GM19239 (cell line): ENCODE data around the gene ATP5F1A.
"Not testable (repeated sequence)": the region's sequence is repeated elsewhere in the genome, so short reads cannot be mapped to it uniquely, and the experiment has no call there.

Experiments
- DNase-seq: peaks from one replicate; pipeline ENCODE4 v3.0.0; 2011; ENCODE audit warnings: low spot score; ENCODE audit not compliant: insufficient read length
- FAIRE-seq: peaks from 2 replicates; lab custom pipeline; 2011; peaks lifted over from hg19 to GRCh38; lab: Jason Lieb, UNC

The ATP5F1A gene

DNA sequence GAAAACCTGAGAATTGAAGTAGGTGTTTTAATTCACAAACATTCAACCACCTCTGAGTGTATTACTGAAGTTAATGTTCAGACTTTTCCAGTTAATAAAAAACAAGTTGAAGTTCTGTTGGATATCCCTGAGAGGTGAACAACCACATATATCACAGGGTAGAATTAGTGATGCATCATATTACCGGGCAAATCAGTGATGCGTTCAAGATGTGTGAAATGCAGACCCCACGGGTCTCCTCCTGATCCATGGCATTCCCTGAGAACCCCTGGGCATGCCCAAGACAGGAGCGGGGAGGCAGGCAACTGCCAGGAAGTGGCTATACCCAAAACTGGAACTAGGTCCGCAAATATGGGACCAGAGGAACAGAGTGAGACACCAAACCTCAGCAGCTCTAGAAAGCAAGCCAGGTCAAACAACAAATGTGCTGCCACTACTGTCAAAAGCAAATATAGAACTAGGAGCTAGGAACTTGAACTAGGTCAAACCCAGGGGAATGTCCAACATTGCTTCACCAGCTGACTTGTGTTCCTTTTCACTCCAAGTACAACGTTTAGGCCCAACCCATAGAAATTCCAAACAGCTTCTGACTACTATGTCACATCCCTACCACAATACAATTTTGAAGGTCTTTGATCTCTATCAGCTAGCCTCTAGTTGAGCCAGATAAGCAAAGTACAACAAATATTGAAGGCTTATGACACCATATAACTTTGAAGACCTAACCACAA, 46.2 kb downstream of the ATP5F1A start:
- peak; percentile 48 for FAIRE-seq

DNA sequence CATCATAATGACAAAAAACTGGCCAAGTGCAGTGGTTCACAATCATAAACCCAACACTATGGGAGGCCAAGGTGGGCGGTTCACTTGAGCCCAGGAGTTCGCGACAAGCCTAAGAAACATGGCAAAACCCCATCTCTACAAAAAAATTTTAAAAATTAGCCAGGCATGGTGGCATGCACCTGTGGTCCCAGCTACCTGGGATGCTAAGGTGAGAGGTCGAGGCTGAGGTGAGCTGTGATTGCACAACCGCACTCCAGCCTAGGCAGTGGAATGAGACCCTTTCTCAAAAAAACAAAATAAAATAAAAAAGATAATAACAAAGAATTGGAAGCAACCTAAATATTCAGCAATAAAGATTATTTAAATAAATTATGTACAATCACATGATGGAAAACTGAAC, 47.8 kb downstream of the ATP5F1A start:
- FAIRE-seq, result no peak
- DNase-seq, result no peak

More for the DNA sequence above, 46.2 kb downstream of the ATP5F1A start:
- no peak for DNase-seq

GRCh38 chr18:46048641-46049040, 49.5 kb downstream of the ATP5F1A start:
- FAIRE-seq (no peak), DNase-seq (no peak)

- FAIRE-seq, DNase-seq: not testable (repeated sequence)
Measured at GRCh38 chr18:46047369-46047768, 50.7 kb downstream of the ATP5F1A start.

GRCh38 chr18:46046688-46047087, 51.4 kb downstream of the ATP5F1A start:
- DNase-seq (no peak), FAIRE-seq (no peak)

DNA sequence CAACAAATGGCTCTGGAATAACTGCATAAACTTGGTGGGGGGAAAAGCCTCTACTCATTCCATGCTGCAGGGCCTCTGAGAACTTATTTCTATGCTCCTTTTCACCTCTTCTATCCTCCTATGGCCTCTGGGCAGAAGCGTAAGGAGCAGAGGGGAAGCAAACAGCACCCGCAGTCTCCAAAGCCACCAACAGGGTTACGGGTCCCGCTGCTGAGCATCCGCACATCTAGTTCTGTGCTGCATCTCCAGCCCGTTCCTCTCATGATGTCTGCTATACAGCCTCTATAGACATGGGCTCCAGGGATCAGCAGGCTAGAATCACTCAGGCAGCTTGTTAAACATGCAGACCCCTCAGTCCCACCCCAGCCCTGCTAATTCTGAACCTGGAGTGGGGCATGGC, 52.0 kb downstream of the ATP5F1A start:
- no peak for DNase-seq
- no peak for FAIRE-seq

GRCh38 chr18:46042571-46043123, 55.4 kb downstream of the ATP5F1A start:
- no peak for DNase-seq
- FAIRE-seq, result peak; percentile 14

- FAIRE-seq (no peak), DNase-seq (no peak)
Measured at GRCh38 chr18:46040747-46041104, 57.4 kb downstream of the ATP5F1A start.

DNA sequence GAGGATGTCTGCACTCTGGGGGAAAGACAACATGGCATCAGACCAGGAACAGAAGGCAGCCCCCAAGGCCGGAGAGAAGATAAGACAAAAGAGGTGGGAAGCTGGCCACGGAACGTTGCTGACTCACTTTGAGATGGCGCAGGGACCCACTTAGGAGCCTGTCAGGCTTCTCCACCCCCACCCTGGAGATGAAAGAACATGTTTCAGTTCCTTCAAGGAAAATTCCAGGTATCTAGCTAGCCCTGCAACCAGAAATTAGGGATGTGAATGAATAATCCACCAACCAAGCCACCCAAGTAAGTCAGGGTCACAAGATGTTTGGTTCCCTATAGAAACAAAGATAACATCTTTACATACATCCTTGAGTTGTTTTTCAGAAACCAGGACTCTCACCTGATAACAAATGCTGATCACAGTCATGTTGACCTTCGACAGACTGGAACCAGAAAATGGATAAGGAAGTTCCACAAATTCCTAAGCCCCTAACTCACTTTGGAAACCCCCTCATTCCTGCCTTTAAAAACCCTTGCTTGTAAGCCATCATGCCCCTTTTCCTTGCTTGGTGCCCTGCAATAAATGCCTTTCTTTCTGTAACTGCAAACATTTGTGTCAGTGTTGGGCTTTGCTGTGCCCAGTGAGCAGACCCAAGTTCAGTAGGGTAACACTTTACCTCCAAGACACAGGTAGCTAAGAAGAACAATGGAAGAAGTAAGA, 57.9 kb downstream of the ATP5F1A start:
- DNase-seq (no peak), FAIRE-seq (no peak)

DNA sequence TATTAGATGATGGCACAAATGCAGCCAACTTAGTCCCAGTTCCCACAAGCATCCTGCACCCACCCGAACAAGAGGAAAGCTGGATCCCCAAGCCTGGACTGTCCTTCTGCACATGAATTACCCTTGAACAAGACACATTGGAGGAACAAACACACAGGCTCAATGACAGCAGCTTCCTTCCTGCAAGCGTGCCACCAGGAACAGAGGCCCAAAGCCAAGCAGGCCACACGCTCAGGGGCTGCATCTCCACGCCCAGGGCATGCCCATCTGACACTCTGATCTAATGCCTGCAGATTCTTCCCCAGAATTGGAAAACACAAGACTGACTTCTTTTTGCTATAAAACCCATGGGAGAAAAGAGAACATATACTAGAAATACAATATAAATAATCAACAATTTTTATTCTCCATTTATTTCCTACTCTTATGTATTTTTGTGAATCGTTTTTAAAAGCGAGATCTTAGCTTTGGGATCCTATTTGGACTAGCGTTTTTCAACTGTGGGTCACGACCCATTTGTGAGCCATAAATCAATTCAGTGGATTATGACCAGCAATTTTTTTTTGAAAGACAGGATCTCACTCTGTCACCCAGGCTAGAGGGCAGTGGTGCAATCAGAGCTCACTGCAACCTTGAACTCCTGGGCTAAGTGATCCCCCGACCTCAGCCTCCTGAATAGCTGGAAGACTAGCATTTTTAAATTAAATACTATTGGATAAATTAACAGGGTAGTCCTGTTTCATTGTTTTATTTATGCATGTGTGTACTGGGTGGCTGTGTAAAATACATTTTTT, 60.4 kb downstream of the ATP5F1A start:
- DNase-seq (no peak), FAIRE-seq (no peak)

DNA sequence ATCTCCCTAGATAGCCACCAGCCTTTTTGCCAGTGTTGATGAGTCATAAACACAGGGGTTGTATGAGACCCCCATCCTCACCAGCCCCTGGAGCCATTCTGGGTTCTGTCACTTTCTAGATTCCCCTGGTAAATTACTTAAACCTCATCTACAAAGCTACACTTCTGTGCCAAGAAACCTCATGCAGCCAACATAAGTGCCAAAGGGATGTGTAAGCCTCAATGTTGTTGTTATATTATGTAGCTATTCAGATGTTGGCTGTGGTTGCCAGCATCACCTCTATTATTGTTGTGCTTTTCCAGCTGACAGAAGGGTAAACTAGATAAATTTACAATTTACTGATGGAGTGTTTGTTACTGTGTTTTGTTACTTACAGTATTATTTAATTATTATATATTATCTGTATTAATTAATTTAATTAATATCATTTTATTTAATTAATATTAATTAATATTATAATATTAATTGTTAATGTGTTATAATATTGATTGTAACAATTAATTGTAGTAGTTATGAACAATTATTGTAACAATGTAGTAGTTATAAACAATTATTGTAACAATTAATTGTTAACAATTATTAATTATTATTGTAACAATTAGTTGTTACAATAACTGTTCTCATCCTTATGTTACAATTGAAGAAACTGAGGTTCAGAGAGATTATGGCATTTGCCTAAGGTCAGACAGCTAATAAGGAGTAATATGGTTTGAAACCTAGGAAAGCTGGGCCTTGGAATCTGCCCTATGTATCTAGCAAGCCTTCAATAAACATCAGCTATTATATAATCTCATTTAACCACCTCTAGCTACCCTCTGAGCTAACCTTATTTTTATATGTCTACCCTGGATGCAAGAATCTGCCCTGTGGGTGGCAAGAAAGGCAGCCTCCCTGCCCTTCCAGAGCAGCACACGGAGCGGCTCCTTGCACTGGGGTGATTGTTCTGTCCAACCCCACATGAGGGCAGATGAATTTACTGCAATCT, 62.1 kb downstream of the ATP5F1A start:
- DNase-seq (no peak), FAIRE-seq (no peak)

GRCh38 chr18:46034230-46034629, 63.9 kb downstream of the ATP5F1A start:
- FAIRE-seq, result no peak
- DNase-seq, result no peak

DNA sequence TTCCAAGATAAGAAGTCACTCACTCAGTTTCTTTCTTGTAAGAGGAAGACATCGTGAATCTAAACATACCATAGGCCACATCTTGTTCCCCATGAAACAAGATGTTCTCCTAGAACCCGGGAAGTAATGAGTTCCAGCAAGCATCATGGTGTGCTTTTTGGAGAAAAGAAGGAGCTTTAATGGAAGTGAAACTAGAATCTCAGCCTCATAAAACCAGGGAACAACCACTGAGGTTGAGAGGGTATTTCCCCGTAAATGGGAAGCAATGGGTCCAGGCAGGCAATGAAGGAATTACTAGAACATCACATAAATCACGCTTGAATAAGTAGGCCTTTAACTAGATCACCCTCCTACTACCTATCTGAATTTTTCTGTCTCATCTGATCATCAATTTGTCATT, 66.4 kb downstream of the ATP5F1A start:
- DNase-seq (no peak), FAIRE-seq (no peak)
